Liver (tissue), 5 donors: ENCODE data around the gene ARL4D. TPM values are rescaled to one million over a fixed set of nuclear protein-coding genes. Genes with fewer than 3 reads are reported as not detected.

Experiments used
- polyA plus RNA-seq, 2 donors: library from polyadenylated mRNA; stranded (reverse) in 1 of 2; unstranded in 1 of 2; fragments of 200-250 nt in 1 of 2; fragments of >200 nt in 1 of 2; fragmentation: Nextera tagmentation in 1 of 2; extraction: Ambion mirVana in 1 of 2; gene quantifications; one replicate each; pipeline versions ENCODE4 v1.2.1 to v1.2.3, GENCODE V29; 2013 to 2015
- small RNA-seq: library from RNA; depleted of rRNA; stranded (forward); fragments of <200 nt; gene quantifications from one replicate; pipeline ENCODE3, GENCODE V24; 2014
- total RNA-seq, 2 donors: library from RNA; depleted of rRNA; stranded (reverse); fragments of >200 nt; gene quantifications; one replicate each; pipeline ENCODE4 v1.2.3, GENCODE V29; 2014
- donor health status: healthy.
- donor health status: healthy.
- donor health status: healthy.

ARL4D gene
- total and polyA plus RNA-seq, 4 donors = 13.6 to 39.2 (median 17.6) TPM

Small RNA genes lying within 50 kb of the gene (small RNA-seq; reads per million reads assigned to genes)
- gene RNU6-1137P (not detected), gene RNU6-406P (not detected), gene RNU6-470P (not detected)

Other genes starting within 250 kb of the ARL4D start
- 10 to 100 TPM; 59.3 to 74.6 TPM for gene NBR1, start 227.8 kb upstream of the ARL4D start, total RNA-seq
- 10 to 100 TPM; 18.2 to 30.1 TPM for gene NBR1, start 227.8 kb upstream of the ARL4D start, polyA plus RNA-seq
- gene TMEM106A, start 187.1 kb upstream of the ARL4D start, total RNA-seq = 1 to 10 TPM; 2.9 to 3.8 TPM
- gene TMEM106A, start 187.1 kb upstream of the ARL4D start, polyA plus RNA-seq = 1 to 10 TPM; 1.3 to 2.3 TPM
- gene CCDC200, start 170.4 kb upstream of the ARL4D start, total RNA-seq = not detected
- gene CCDC200, start 170.4 kb upstream of the ARL4D start, polyA plus RNA-seq = 1 to 10 TPM in 1 of 2 donors, not detected in 1; 1.3 TPM
- gene RNU2-1, start 165.0 kb upstream of the ARL4D start, total RNA-seq = not detected
- 1 to 10 TPM in 1 of 2 donors, not detected in 1; 3.4 TPM for gene RNU2-1, start 165.0 kb upstream of the ARL4D start, polyA plus RNA-seq
- 10 to 100 TPM; 19.2 to 19.6 TPM for gene DHX8, start 85.0 kb downstream of the ARL4D start, total RNA-seq
- 10 to 100 TPM; 10.9 to 21.3 TPM for gene DHX8, start 85.0 kb downstream of the ARL4D start, polyA plus RNA-seq
- gene ETV4, start 147.3 kb downstream of the ARL4D start, total RNA-seq = 1 to 10 TPM in 1 of 2 donors, under 1 TPM in 1; 0.08 to 1.1 TPM
- under 1 TPM; 0.33 to 0.58 TPM for gene ETV4, start 147.3 kb downstream of the ARL4D start, polyA plus RNA-seq